Upper lobe of left lung (tissue), 4 donors: ENCODE data around the gene ADNP.

Experiments used
- CTCF ChIP-seq, 6 experiments: fragments of 450-650 bp in 4 of 6; fragments of 200-600 bp in 2 of 6; sonication (generic) in 2 of 6; IDR thresholded peaks; one replicate each; pipeline ENCODE4 v1.5.1; 2016 to 2019; ENCODE audit warnings: antibody characterized with exemption in 6 of 6
- EP300 ChIP-seq, 4 donors: sonication (generic); formaldehyde crosslinking; IDR thresholded peaks; one replicate each; pipeline ENCODE4 v1.5.1; 2017; ENCODE audit warnings: antibody characterized with exemption in 4 of 4, control low read depth in 2 of 4
- POLR2A ChIP-seq, 4 donors: fragments of 450-650 bp; IDR thresholded peaks; one replicate each; pipeline ENCODE4 v1.5.1; 2016 to 2017; ENCODE audit warnings: antibody characterized with exemption in 4 of 4, mild to moderate bottlenecking in 2 of 4
- POLR2AphosphoS5 ChIP-seq, 2 donors: sonication (generic); formaldehyde crosslinking; IDR thresholded peaks; one replicate each; pipeline ENCODE4 v1.5.1; 2017; ENCODE audit warnings: antibody characterized with exemption in 2 of 2

DNA sequence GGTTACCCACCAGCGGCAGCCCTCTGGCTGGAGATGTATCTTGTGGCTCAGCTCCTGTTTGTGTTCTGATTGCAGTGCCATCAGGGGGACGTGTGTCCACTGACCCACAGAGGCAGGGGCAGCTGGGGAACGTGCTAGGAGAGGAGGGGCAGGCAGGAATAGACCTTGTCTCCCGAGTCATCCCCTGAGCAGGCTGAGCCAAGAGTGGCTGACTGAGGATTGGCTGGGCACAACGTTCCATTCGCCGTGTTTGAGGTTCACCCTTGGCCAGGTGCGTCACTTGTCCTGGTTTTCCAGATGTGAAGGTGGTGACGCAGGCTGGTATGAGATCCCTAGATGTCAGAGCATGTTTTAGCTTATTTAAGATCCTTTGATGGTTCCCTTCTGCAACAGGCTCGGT is 57.7 kb downstream of the ADNP start:
- TF ChIP-seq CTCF (IDR thresholded peaks at IDR 0.05) (no peak), POLR2A (IDR thresholded peaks at IDR 0.05) (no peak), EP300 (IDR thresholded peaks at IDR 0.05) (no peak), POLR2AphosphoS5 (IDR thresholded peaks at IDR 0.05) (no peak)
